ENCODE measurements around the gene CD82.
"Not testable (repeated sequence)": the region's sequence is repeated elsewhere in the genome, so short reads cannot be mapped to it uniquely, and the experiment has no call there.

Gene CD82

GRCh38 chr11:44658506-44658850 is 93.0 kb downstream of the CD82 start:
- DNase-seq (ENCODE audit: extremely low read depth in 1 of 2, low read depth in 1 of 2) = no peak

- DNase-seq (ENCODE audit: extremely low read depth in 1 of 2, low read depth in 1 of 2) = no peak
Observed at GRCh38 chr11:44659641-44660040, 94.2 kb downstream of the CD82 start.

GRCh38 chr11:44660535-44660934 is 95.1 kb downstream of the CD82 start:
- DNase-seq (ENCODE audit: extremely low read depth in 1 of 2, low read depth in 1 of 2) = not testable (repeated sequence)

GRCh38 chr11:44661311-44661717 is 95.9 kb downstream of the CD82 start:
- no peak for DNase-seq (ENCODE audit: extremely low read depth in 1 of 2, low read depth in 1 of 2)

Measured in stimulated activated CD8-positive, alpha-beta memory T cell treated with anti-CD3 and anti-CD28 coated beads, Interleukin-7, amount 100 ng/mL, for 48 hours (primary cell).